Activated T-helper 1 cell treated with anti-CD3 and anti-CD28 coated beads, Interleukin-12 subunit alpha, Interleukin-12 subunit beta, Interleukin-2, Interleukin-4 antibody, amounts not matched to agents 30 ng/mL and 10 ng/mL and 1 ng/mL, durations not matched to agents 14 hours and 24 hours and 36 hours (primary cell): Measurements from ENCODE around the gene CCL11. TPM values are rescaled to one million over a fixed set of nuclear protein-coding genes. Genes with fewer than 3 reads are reported as not detected.

Experiments used
- DNase-seq: peaks from one replicate; pipeline ENCODE4 v3.0.0; 2021; ENCODE audit warnings: low spot score
- H3K27ac Mint-ChIP-seq: one replicate; pipeline ENCODE4 v1.8.0; 2021; ENCODE audit warnings: mild to moderate bottlenecking, mixed read lengths
- H3K27me3 Mint-ChIP-seq: one replicate; pipeline ENCODE4 v1.8.0; 2022; ENCODE audit warnings: mild to moderate bottlenecking, moderate library complexity, mixed read lengths; ENCODE audit not compliant: insufficient read depth
- H3K36me3 Mint-ChIP-seq: one replicate; pipeline ENCODE4 v1.8.0; 2021; ENCODE audit warnings: low read depth, mixed read lengths
- H3K4me1 Mint-ChIP-seq: one replicate; pipeline ENCODE4 v1.8.0; 2021; ENCODE audit warnings: low read depth, mixed read lengths
- H3K4me3 Mint-ChIP-seq: one replicate; pipeline ENCODE4 v1.8.0; 2021; ENCODE audit warnings: mild to moderate bottlenecking, moderate library complexity, mixed read lengths
- H3K9me3 Mint-ChIP-seq: one replicate; pipeline ENCODE4 v1.8.0; 2021; ENCODE audit warnings: mixed read lengths
- intact Hi-C: fragments of 100-400 bp; cut with micrococcal nuclease; formaldehyde crosslinking; loops from one replicate; pipeline ENCODE4 v1.15.1; 2024
- total RNA-seq: library from RNA; stranded (reverse); gene quantifications from 2 replicates; pipeline ENCODE4 v1.2.3, GENCODE V29; 2022

Gene CCL11
- total RNA-seq, 1 donor from 2014 or later, result not detected

GRCh38 chr17:34251186-34251585 is 34.4 kb upstream of the CCL11 start:
- H3K9me3 Mint-ChIP-seq, result no peaks in the 10 kb centered on the region
- H3K4me3 Mint-ChIP-seq, result no peak overlapping the region
- no peak for DNase-seq
- peaks cover 12% of the 10 kb centered on the region for H3K4me1 Mint-ChIP-seq
- no peak overlapping the region for H3K27ac Mint-ChIP-seq
- peaks cover 36% of the 10 kb centered on the region for H3K27me3 Mint-ChIP-seq
- H3K36me3 Mint-ChIP-seq, result no peaks in the 10 kb centered on the region
- intact Hi-C loops, result no loop called here

GRCh38 chr17:34252095-34252443 is 33.5 kb upstream of the CCL11 start:
- Mint-ChIP-seq H3K36me3 (no peaks in the 10 kb centered on the region), H3K27me3 (peaks cover 38% of the 10 kb centered on the region), H3K27ac (no peak overlapping the region), H3K4me1 (peaks cover 12% of the 10 kb centered on the region), H3K4me3 (no peak overlapping the region), H3K9me3 (no peaks in the 10 kb centered on the region)
- DNase-seq, result no peak
- intact Hi-C loops, result no loop called here

- Mint-ChIP-seq H3K4me3 (no peak overlapping the region), H3K4me1 (peaks cover 12% of the 10 kb centered on the region), H3K27me3 (peaks cover 42% of the 10 kb centered on the region), H3K9me3 (no peaks in the 10 kb centered on the region), H3K27ac (no peak overlapping the region), H3K36me3 (no peaks in the 10 kb centered on the region)
- intact Hi-C loops, result no loop called here
- DNase-seq, result no peak
Observed at GRCh38 chr17:34252444-34253138, 33.0 kb upstream of the CCL11 start.

GRCh38 chr17:34253139-34253525 is 32.4 kb upstream of the CCL11 start:
- H3K4me3 Mint-ChIP-seq, result no peak overlapping the region
- H3K27ac Mint-ChIP-seq, result no peak overlapping the region
- intact Hi-C loops, result no loop called here
- H3K9me3 Mint-ChIP-seq, result no peaks in the 10 kb centered on the region
- H3K36me3 Mint-ChIP-seq, result no peaks in the 10 kb centered on the region
- peaks cover 42% of the 10 kb centered on the region for H3K27me3 Mint-ChIP-seq
- no peak for DNase-seq
- H3K4me1 Mint-ChIP-seq, result peaks cover 12% of the 10 kb centered on the region

- intact Hi-C loops, result no loop called here
- no peak overlapping the region for H3K4me3 Mint-ChIP-seq
- H3K4me1 Mint-ChIP-seq, result peaks cover 12% of the 10 kb centered on the region
- H3K9me3 Mint-ChIP-seq, result no peaks in the 10 kb centered on the region
- H3K27ac Mint-ChIP-seq, result no peak overlapping the region
- H3K36me3 Mint-ChIP-seq, result no peaks in the 10 kb centered on the region
- peaks cover 41% of the 10 kb centered on the region for H3K27me3 Mint-ChIP-seq
- no peak for DNase-seq
Observed at GRCh38 chr17:34254146-34254545, 31.4 kb upstream of the CCL11 start.

GRCh38 chr17:34254651-34255380 is 30.7 kb upstream of the CCL11 start, which contains the start of gene CCL2:
Gene CCL2, plus strand, starts transcription at chr17:34255285. Its CDS starts 65 bp downstream, at chr17:34255350.
- no peaks in the 10 kb centered on the region for H3K36me3 Mint-ChIP-seq
- no peak within 1 kb of the TSS for H3K27ac Mint-ChIP-seq
- peaks cover 40% of the 10 kb centered on the region for H3K27me3 Mint-ChIP-seq
- no peak for DNase-seq
- intact Hi-C loops, result no loop called here
- H3K4me3 Mint-ChIP-seq, result no peak within 1 kb of the TSS
- peaks cover 19% of the 10 kb centered on the region for H3K4me1 Mint-ChIP-seq
- no peaks in the 10 kb centered on the region for H3K9me3 Mint-ChIP-seq

- Mint-ChIP-seq H3K9me3 (no peaks in the 10 kb centered on the region), H3K27me3 (peaks cover 40% of the 10 kb centered on the region), H3K36me3 (no peaks in the 10 kb centered on the region), H3K4me1 (peaks cover 19% of the 10 kb centered on the region), H3K27ac (no peak overlapping the region), H3K4me3 (no peak overlapping the region)
- DNase-seq, result no peak
- intact Hi-C loops, result no loop called here
Observed at GRCh38 chr17:34255381-34255732, 30.2 kb upstream of the CCL11 start.

- H3K27ac Mint-ChIP-seq, result no peak overlapping the region
- H3K9me3 Mint-ChIP-seq, result no peaks in the 10 kb centered on the region
- H3K27me3 Mint-ChIP-seq, result peaks cover 40% of the 10 kb centered on the region
- no peaks in the 10 kb centered on the region for H3K36me3 Mint-ChIP-seq
- intact Hi-C loops, result no loop called here
- H3K4me3 Mint-ChIP-seq, result no peak overlapping the region
- peaks cover 19% of the 10 kb centered on the region for H3K4me1 Mint-ChIP-seq
- no peak for DNase-seq
Observed at GRCh38 chr17:34255841-34256240, 29.7 kb upstream of the CCL11 start.

GRCh38 chr17:34257299-34257985 is 28.1 kb upstream of the CCL11 start:
- no peak overlapping the region for H3K4me3 Mint-ChIP-seq
- intact Hi-C loops, result no loop called here
- H3K9me3 Mint-ChIP-seq, result no peaks in the 10 kb centered on the region
- H3K27ac Mint-ChIP-seq, result no peak overlapping the region
- H3K36me3 Mint-ChIP-seq, result no peaks in the 10 kb centered on the region
- no peak for DNase-seq
- H3K4me1 Mint-ChIP-seq, result peaks cover 28% of the 10 kb centered on the region
- peaks cover 36% of the 10 kb centered on the region for H3K27me3 Mint-ChIP-seq

- Mint-ChIP-seq H3K4me3 (no peak overlapping the region), H3K27me3 (peaks cover 32% of the 10 kb centered on the region), H3K9me3 (no peaks in the 10 kb centered on the region), H3K27ac (no peak overlapping the region), H3K4me1 (peaks cover 24% of the 10 kb centered on the region), H3K36me3 (no peaks in the 10 kb centered on the region)
- intact Hi-C loops, result no loop called here
- DNase-seq, result no peak
Observed at GRCh38 chr17:34257986-34258326, 27.6 kb upstream of the CCL11 start.

GRCh38 chr17:34259146-34259545 is 26.4 kb upstream of the CCL11 start:
- Mint-ChIP-seq H3K36me3 (no peaks in the 10 kb centered on the region), H3K4me3 (no peak overlapping the region), H3K9me3 (no peaks in the 10 kb centered on the region), H3K4me1 (peaks cover 22% of the 10 kb centered on the region), H3K27ac (no peak overlapping the region), H3K27me3 (peaks cover 32% of the 10 kb centered on the region)
- intact Hi-C loops, result no loop called here
- DNase-seq, result no peak

GRCh38 chr17:34260861-34261260 is 24.7 kb upstream of the CCL11 start:
- H3K36me3 Mint-ChIP-seq, result no peaks in the 10 kb centered on the region
- H3K9me3 Mint-ChIP-seq, result no peaks in the 10 kb centered on the region
- peaks cover 16% of the 10 kb centered on the region for H3K4me1 Mint-ChIP-seq
- no peak overlapping the region for H3K4me3 Mint-ChIP-seq
- no peak for DNase-seq
- H3K27me3 Mint-ChIP-seq, result peaks cover 33% of the 10 kb centered on the region
- intact Hi-C loops, result loop anchor here (1.0 to 5.0 kb wide), 2 partner anchors 46 to 60 kb away; no protein-coding TSS in a partner anchor
- no peak overlapping the region for H3K27ac Mint-ChIP-seq
